Neural cell (in vitro differentiated cells): Measurements from ENCODE around the gene POLD1. TPM values are rescaled to one million over a fixed set of nuclear protein-coding genes. Genes with fewer than 3 reads are reported as not detected.

ENCODE experiments used
- H2AFZ ChIP-seq: fragments of 200-600, 300-800 bp; sonication (generic), shearing (Covaris generic); 2 replicates; pipeline ENCODE4 v1.6.0; 2014; ENCODE audit warnings: low read depth, mild to moderate bottlenecking, antibody characterized with exemption, low read length, moderate library complexity
- H3F3A ChIP-seq: fragments of 200-600 bp; shearing (Covaris generic); 2 replicates; pipeline ENCODE4 v1.6.1; 2016; ENCODE audit warnings: mild to moderate bottlenecking, moderate library complexity, mixed read lengths, antibody characterized with exemption, low read length; ENCODE audit not compliant: insufficient read depth, poor library complexity, severe bottlenecking
- H3K27ac ChIP-seq: fragments of 200-600, 300-800 bp; sonication (generic), shearing (Covaris generic); 2 replicates; pipeline ENCODE4 v1.5.1; 2014; ENCODE audit warnings: mild to moderate bottlenecking, low read length, moderate library complexity
- H3K27me3 ChIP-seq: fragments of 300-800, 200-600 bp; sonication (generic), shearing (Covaris generic); 2 replicates; pipeline ENCODE4 v1.6.0; 2014; ENCODE audit warnings: mild to moderate bottlenecking, low read depth, low read length, moderate library complexity; ENCODE audit not compliant: insufficient read depth
- H3K36me3 ChIP-seq: fragments of 300-800, 200-600 bp; sonication (generic), shearing (Covaris generic); 2 replicates; pipeline ENCODE4 v1.5.1; 2014; ENCODE audit warnings: mild to moderate bottlenecking, antibody characterized with exemption, low read length, moderate library complexity; ENCODE audit not compliant: insufficient read depth
- H3K4me2 ChIP-seq: fragments of 300-800, 200-600 bp; sonication (generic), shearing (Covaris generic); 2 replicates; pipeline ENCODE4 v1.6.0; 2014; ENCODE audit warnings: mild to moderate bottlenecking, low read length
- H3K4me3 ChIP-seq: fragments of 300-800, 200-600 bp; sonication (generic), shearing (Covaris generic); 2 replicates; pipeline ENCODE4 v1.5.1; 2014; ENCODE audit warnings: mild to moderate bottlenecking, low read length, moderate library complexity
- H3K79me2 ChIP-seq: fragments of 200-600 bp; shearing (Covaris generic); replicated peaks from 2 replicates; pipeline ENCODE4 v1.6.0; 2014; ENCODE audit warnings: mild to moderate bottlenecking, low read length, moderate library complexity; ENCODE audit not compliant: insufficient read depth
- H3K9ac ChIP-seq: fragments of 300-800, 200-600 bp; sonication (generic), shearing (Covaris generic); 2 replicates; pipeline ENCODE4 v1.6.1; 2016; ENCODE audit warnings: mild to moderate bottlenecking, low read length, mixed read lengths
- H3K9me2 ChIP-seq: fragments of 200-600 bp; shearing (Covaris generic); 2 replicates; pipeline ENCODE4 v1.6.1; 2016; ENCODE audit warnings: mild to moderate bottlenecking, low read length, mixed read lengths; ENCODE audit not compliant: insufficient read depth
- H3K9me3 ChIP-seq: fragments of 200-600, 300-800 bp; sonication (generic), shearing (Covaris generic); 2 replicates; pipeline ENCODE4 v1.6.1; 2016; ENCODE audit warnings: mild to moderate bottlenecking, mixed run types, low read length, moderate library complexity, mixed read lengths
- H4K20me1 ChIP-seq: fragments of 200-600 bp; shearing (Covaris generic); 2 replicates; pipeline ENCODE4 v1.6.1; 2016; ENCODE audit warnings: mild to moderate bottlenecking, mixed run types; ENCODE audit not compliant: insufficient read depth
- EP300 ChIP-seq: fragments of 450-650 bp; conservative IDR thresholded peaks from 2 replicates; pipeline ENCODE4 v1.6.1; 2014; ENCODE audit warnings: antibody characterized with exemption, mild to moderate bottlenecking, moderate library complexity; ENCODE audit not compliant: poor library complexity, severe bottlenecking
- EZH2 ChIP-seq: fragments of 200-600, 300-800 bp; shearing (Covaris generic), sonication (generic); IDR thresholded peaks from 2 replicates; pipeline ENCODE4 v1.6.1; 2014; ENCODE audit warnings: antibody characterized with exemption, low read length, borderline replicate concordance, mild to moderate bottlenecking; ENCODE audit not compliant: insufficient read depth, poor library complexity, severe bottlenecking
- MXI1 ChIP-seq: fragments of 450-650 bp; conservative IDR thresholded peaks from 2 replicates; pipeline ENCODE4 v1.6.1; 2014; ENCODE audit warnings: antibody characterized with exemption, mild to moderate bottlenecking; ENCODE audit not compliant: poor library complexity, severe bottlenecking
- POLR2AphosphoS5 ChIP-seq: IDR thresholded peaks from 2 replicates; pipeline ENCODE4 v1.6.1; 2012
- RAD21 ChIP-seq: fragments of 450-650 bp; conservative IDR thresholded peaks from 2 replicates; pipeline ENCODE4 v1.6.1; 2014; ENCODE audit warnings: antibody characterized with exemption, mild to moderate bottlenecking, moderate library complexity
- REST ChIP-seq: IDR thresholded peaks from 2 replicates; pipeline ENCODE4 v1.6.1; 2012; ENCODE audit warnings: borderline replicate concordance
- SMC3 ChIP-seq: fragments of 450-650 bp; conservative IDR thresholded peaks from 2 replicates; pipeline ENCODE4 v1.6.1; 2014; ENCODE audit warnings: antibody characterized with exemption, mild to moderate bottlenecking, moderate library complexity; ENCODE audit not compliant: poor library complexity
- TAF1 ChIP-seq: IDR thresholded peaks from 2 replicates; pipeline ENCODE4 v1.6.1; 2012; ENCODE audit warnings: low read depth
- polyA plus RNA-seq: library from polyadenylated mRNA; depleted of rRNA; stranded (reverse); fragments of >200 nt; gene quantifications from 2 replicates; pipeline ENCODE4 v1.2.3, GENCODE V29; 2014
- TF ChIP-seq, protein P1 (sequence below): fragments of 450-650 bp; IDR thresholded peaks from 2 replicates; pipeline ENCODE4 v1.5.1; 2014; ENCODE audit warnings: antibody characterized with exemption, mild to moderate bottlenecking, moderate library complexity; ENCODE audit not compliant: poor library complexity, severe bottlenecking

Gene POLD1
- polyA plus RNA-seq, 1 donor from 2014 or later: 13.1 TPM

GRCh38 chr19:50444059-50444458 lies 59.9 kb downstream of the POLD1 start:
- no peak overlapping the region for H3K4me2 ChIP-seq
- no peaks in the 10 kb centered on the region for H3K79me2 ChIP-seq
- H4K20me1 ChIP-seq: no peaks in the 10 kb centered on the region
- H3K36me3 ChIP-seq: no peaks in the 10 kb centered on the region
- H3K9me2 ChIP-seq: no peaks in the 10 kb centered on the region
- no peak overlapping the region for H3K9ac ChIP-seq
- no peak overlapping the region for H3K4me3 ChIP-seq
- no peaks in the 10 kb centered on the region for H3F3A ChIP-seq
- H3K9me3 ChIP-seq: no peaks in the 10 kb centered on the region
- H3K27ac ChIP-seq: no peak overlapping the region
- H3K27me3 ChIP-seq: no peaks in the 10 kb centered on the region
- no peak overlapping the region for H2AFZ ChIP-seq
- TF ChIP-seq REST (no peak), EP300 (no peak), POLR2AphosphoS5 (no peak), MXI1 (no peak), TAF1 (no peak), EZH2 (no peak), SMC3 (no peak), RAD21 (no peak)
- TF ChIP-seq, protein P1, sequence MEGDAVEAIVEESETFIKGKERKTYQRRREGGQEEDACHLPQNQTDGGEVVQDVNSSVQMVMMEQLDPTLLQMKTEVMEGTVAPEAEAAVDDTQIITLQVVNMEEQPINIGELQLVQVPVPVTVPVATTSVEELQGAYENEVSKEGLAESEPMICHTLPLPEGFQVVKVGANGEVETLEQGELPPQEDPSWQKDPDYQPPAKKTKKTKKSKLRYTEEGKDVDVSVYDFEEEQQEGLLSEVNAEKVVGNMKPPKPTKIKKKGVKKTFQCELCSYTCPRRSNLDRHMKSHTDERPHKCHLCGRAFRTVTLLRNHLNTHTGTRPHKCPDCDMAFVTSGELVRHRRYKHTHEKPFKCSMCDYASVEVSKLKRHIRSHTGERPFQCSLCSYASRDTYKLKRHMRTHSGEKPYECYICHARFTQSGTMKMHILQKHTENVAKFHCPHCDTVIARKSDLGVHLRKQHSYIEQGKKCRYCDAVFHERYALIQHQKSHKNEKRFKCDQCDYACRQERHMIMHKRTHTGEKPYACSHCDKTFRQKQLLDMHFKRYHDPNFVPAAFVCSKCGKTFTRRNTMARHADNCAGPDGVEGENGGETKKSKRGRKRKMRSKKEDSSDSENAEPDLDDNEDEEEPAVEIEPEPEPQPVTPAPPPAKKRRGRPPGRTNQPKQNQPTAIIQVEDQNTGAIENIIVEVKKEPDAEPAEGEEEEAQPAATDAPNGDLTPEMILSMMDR: no peak

DNA sequence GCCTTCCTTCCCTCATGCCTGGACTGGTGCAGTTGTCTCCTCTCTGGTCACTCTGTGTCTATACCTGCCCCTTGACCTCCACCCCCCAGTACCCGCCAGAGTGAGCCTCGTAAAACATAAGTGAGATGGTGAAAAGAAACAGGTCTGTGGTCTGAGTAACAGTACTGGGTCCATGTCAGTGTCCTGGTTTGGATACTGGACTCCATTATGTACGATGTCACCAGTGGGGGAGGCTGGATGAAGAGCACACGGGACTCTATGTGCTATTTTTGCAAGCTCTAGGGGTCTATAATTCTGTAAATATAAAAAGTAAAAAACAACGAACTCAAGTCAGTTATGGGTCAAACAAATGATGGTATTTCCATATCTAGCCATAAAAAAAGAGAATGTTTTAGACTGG lies 62.9 kb downstream of the POLD1 start:
- no peaks in the 10 kb centered on the region for H4K20me1 ChIP-seq

More for the DNA sequence above, 62.9 kb downstream of the POLD1 start:
- Histone ChIP-seq H3K4me2 (no peak overlapping the region), H3F3A (no peaks in the 10 kb centered on the region), H3K27ac (no peak overlapping the region), H3K27me3 (no peaks in the 10 kb centered on the region), H3K9me3 (no peaks in the 10 kb centered on the region), H3K79me2 (no peaks in the 10 kb centered on the region), H3K9me2 (no peaks in the 10 kb centered on the region), H3K9ac (no peak overlapping the region), H3K4me3 (no peak overlapping the region), H3K36me3 (no peaks in the 10 kb centered on the region), H2AFZ (no peak overlapping the region)
- TF ChIP-seq SMC3 (no peak), POLR2AphosphoS5 (no peak), REST (no peak), TAF1 (no peak)
